H1 (cell line): ENCODE data around the gene HACE1. TPM values are rescaled to one million over a fixed set of nuclear protein-coding genes. Genes with fewer than 3 reads are reported as not detected.

Experiments
- CTCF ChIA-PET: fragments of 300-600 bp; sonication (Branson Sonifier 250); formaldehyde crosslinking; loops from one replicate; lab custom pipeline; 2021; ENCODE audit not compliant: partially characterized antibody; lab: Charles Lee
- POLR2A ChIA-PET: fragments of 300-600 bp; sonication (Branson Sonifier 250); formaldehyde crosslinking; loops from one replicate; lab custom pipeline; 2021; ENCODE audit warnings: inconsistent platforms; ENCODE audit not compliant: partially characterized antibody; lab: Charles Lee
- DNase-seq, 2 experiments: peaks; one replicate each; pipeline versions ENCODE4 v3.0.0 to v3.0.0-alpha.2; 2010 to 2022; ENCODE audit warnings: low spot score in 2 of 2, low read depth in 1 of 2, mixed read lengths in 1 of 2
- FAIRE-seq: peaks from 2 replicates; lab custom pipeline; 2011; peaks lifted over from hg19 to GRCh38; lab: Jason Lieb, UNC
- H2AFZ ChIP-seq: 2 replicates; pipeline ENCODE4 v1.8.1; 2012; ENCODE audit warnings: low read length, inconsistent platforms
- H2AK5ac ChIP-seq: 2 replicates; pipeline ENCODE4 v1.6.1; 2013; ENCODE audit warnings: low read depth, low read length
- H2BK120ac ChIP-seq: replicated peaks from 2 replicates; pipeline ENCODE3; 2013; ENCODE audit warnings: low read depth, low read length, inconsistent platforms
- H2BK12ac ChIP-seq: 2 replicates; pipeline ENCODE4 v1.6.1; 2013; ENCODE audit warnings: low read depth, low read length
- H2BK15ac ChIP-seq: 2 replicates; pipeline ENCODE4 v1.6.1; 2013; ENCODE audit warnings: low read length
- H2BK20ac ChIP-seq: 2 replicates; pipeline ENCODE4 v1.6.1; 2013; ENCODE audit warnings: low read length
- H2BK5ac ChIP-seq: 2 replicates; pipeline ENCODE4 v1.6.1; 2013; ENCODE audit warnings: low read depth, low read length
- H3K14ac ChIP-seq: 2 replicates; pipeline ENCODE4 v1.6.1; 2013; ENCODE audit warnings: inconsistent platforms; ENCODE audit not compliant: insufficient read length
- H3K18ac ChIP-seq: 2 replicates; pipeline ENCODE4 v1.6.1; 2013; ENCODE audit warnings: low read length; ENCODE audit errors: extremely low read depth
- H3K23ac ChIP-seq: 2 replicates; pipeline ENCODE4 v1.6.1; 2013; ENCODE audit warnings: inconsistent platforms; ENCODE audit not compliant: insufficient read length
- H3K23me2 ChIP-seq: 2 replicates; pipeline ENCODE4 v1.6.1; 2013; ENCODE audit warnings: low read depth, low read length
- H3K27ac ChIP-seq: 2 replicates; pipeline ENCODE4 v1.6.1; 2011; ENCODE audit warnings: low read depth, low read length, inconsistent platforms
- H3K27me3 ChIP-seq, 4 experiments: replicated peaks in 1 of 4; 1 replicate in 1 of 4; 2 replicates in 3 of 4; pipeline versions ENCODE4 v1.6.1 to v1.8.1; 2011 to 2013; ENCODE audit warnings: low read length in 3 of 4, mild to moderate bottlenecking in 3 of 4, inconsistent platforms in 2 of 4, mixed read lengths in 2 of 4, moderate library complexity in 1 of 4; ENCODE audit not compliant: control insufficient read depth in 3 of 4, insufficient read depth in 3 of 4; ENCODE audit errors: extremely low read depth in 1 of 4
- H3K36me3 ChIP-seq, 4 experiments: 2 replicates each; pipeline versions ENCODE4 v1.6.1 to v1.8.1; 2011 to 2013; ENCODE audit warnings: mild to moderate bottlenecking in 4 of 4, low read length in 3 of 4, moderate library complexity in 2 of 4, control low read depth in 1 of 4, inconsistent platforms in 1 of 4; ENCODE audit not compliant: insufficient read depth in 4 of 4, control insufficient read depth in 2 of 4
- H3K4ac ChIP-seq: replicated peaks from 2 replicates; pipeline ENCODE3; 2013; ENCODE audit warnings: low read length, low read depth, mixed read lengths, inconsistent platforms; ENCODE audit not compliant: insufficient read length
- H3K4me1 ChIP-seq, 4 experiments: replicated peaks in 1 of 4; 1 replicate in 1 of 4; 2 replicates in 3 of 4; pipeline versions ENCODE4 v1.6.1 to v1.8.1; 2011 to 2013; ENCODE audit warnings: low read length in 3 of 4, inconsistent platforms in 2 of 4, mixed read lengths in 1 of 4; ENCODE audit not compliant: insufficient read depth in 4 of 4, control insufficient read depth in 3 of 4
- H3K4me2 ChIP-seq, 2 experiments: 2 replicates each; pipeline versions ENCODE4 v1.6.1 to v1.8.1; 2011 to 2013; ENCODE audit warnings: low read depth in 2 of 2, low read length in 2 of 2, control low read depth in 1 of 2, inconsistent platforms in 1 of 2, mild to moderate bottlenecking in 1 of 2; ENCODE audit not compliant: insufficient read depth in 1 of 2
- H3K4me3 ChIP-seq, 4 experiments: fragments of 200-600, 300-600 bp in 1 of 4; sonication (generic), shearing (Covaris generic), sonication (Bioruptor Twin) in 1 of 4; 2 replicates each; pipeline versions ENCODE4 v1.5.1 to v1.8.1; 2011 to 2016; ENCODE audit warnings: low read length in 4 of 4, low read depth in 3 of 4, control low read depth in 2 of 4, inconsistent platforms in 2 of 4, mild to moderate bottlenecking in 2 of 4, mixed read lengths in 1 of 4, moderate library complexity in 1 of 4; ENCODE audit not compliant: insufficient read depth in 2 of 4; ENCODE audit errors: extremely low read depth in 1 of 4
- H3K56ac ChIP-seq: replicated peaks from 2 replicates; pipeline ENCODE3; 2013; ENCODE audit warnings: low read depth, mild to moderate bottlenecking, mixed read lengths, low read length, inconsistent platforms; ENCODE audit not compliant: insufficient read length
- H3K79me1 ChIP-seq: 2 replicates; pipeline ENCODE4 v1.6.1; 2013; ENCODE audit warnings: low read depth, low read length, control low read depth
- H3K79me2 ChIP-seq, 2 experiments: 2 replicates each; pipeline versions ENCODE4 v1.6.1 to v1.8.1; 2012 to 2013; ENCODE audit warnings: low read length in 2 of 2, mild to moderate bottlenecking in 2 of 2, inconsistent platforms in 1 of 2; ENCODE audit not compliant: insufficient read depth in 2 of 2, control insufficient read depth in 1 of 2
- H3K9ac ChIP-seq, 4 experiments: replicated peaks in 1 of 4; 1 replicate in 1 of 4; 2 replicates in 3 of 4; pipeline versions ENCODE4 v1.6.1 to v1.8.1; 2011 to 2013; ENCODE audit warnings: low read depth in 3 of 4, low read length in 3 of 4, control low read depth in 2 of 4, mild to moderate bottlenecking in 2 of 4, moderate library complexity in 2 of 4, inconsistent platforms in 1 of 4; ENCODE audit errors: extremely low read depth in 1 of 4
- H3K9me3 ChIP-seq, 2 experiments: 2 replicates each; pipeline versions ENCODE4 v1.6.1 to v1.8.1; 2012 to 2013; ENCODE audit warnings: mild to moderate bottlenecking in 2 of 2, moderate library complexity in 2 of 2, control low read depth in 1 of 2, inconsistent platforms in 1 of 2, low read depth in 1 of 2, low read length in 1 of 2, mixed read lengths in 1 of 2; ENCODE audit not compliant: insufficient read depth in 2 of 2
- H4K20me1 ChIP-seq, 2 experiments: replicated peaks in 1 of 2; 2 replicates each; pipeline versions ENCODE3 to v1.8.1; 2011 to 2013; ENCODE audit warnings: inconsistent platforms in 2 of 2, low read length in 2 of 2, mild to moderate bottlenecking in 1 of 2; ENCODE audit not compliant: insufficient read depth in 2 of 2, control insufficient read depth in 1 of 2
- H4K5ac ChIP-seq: 2 replicates; pipeline ENCODE4 v1.6.1; 2013; ENCODE audit warnings: low read length, low read depth, mixed read lengths, inconsistent platforms; ENCODE audit not compliant: insufficient read length
- H4K8ac ChIP-seq: 2 replicates; pipeline ENCODE4 v1.8.0; 2013; ENCODE audit warnings: mild to moderate bottlenecking, moderate library complexity, low read length, inconsistent platforms; ENCODE audit not compliant: insufficient read depth; ENCODE audit errors: extremely low read depth
- H4K91ac ChIP-seq: replicated peaks from 2 replicates; pipeline ENCODE3; 2013; ENCODE audit warnings: low read length, mixed read lengths, inconsistent platforms; ENCODE audit not compliant: insufficient read length
- EGR1 ChIP-seq: IDR thresholded peaks from 2 replicates; pipeline ENCODE4 v1.6.1; 2011; ENCODE audit warnings: low read depth, low read length, borderline replicate concordance
- HDAC6 ChIP-seq: IDR thresholded peaks from one replicate; pipeline ENCODE4 v1.7.1; 2012; ENCODE audit warnings: low read depth, mild to moderate bottlenecking, inconsistent platforms, low read length, moderate library complexity
- KDM5A ChIP-seq: fragments of 200-600 bp; IDR thresholded peaks from 2 replicates; pipeline ENCODE4 v1.7.1; 2012; ENCODE audit warnings: mild to moderate bottlenecking, low read length, inconsistent platforms, mixed read lengths
- POLR2A ChIP-seq, 2 experiments: IDR thresholded peaks; 1 replicate in 1 of 2; 2 replicates in 1 of 2; pipeline ENCODE4 v1.6.1; 2011; ENCODE audit warnings: low read depth in 2 of 2, low read length in 2 of 2, mild to moderate bottlenecking in 2 of 2; ENCODE audit errors: control extremely low read depth in 1 of 2
- RAD21 ChIP-seq, 2 experiments: IDR thresholded peaks in 1 of 2; conservative IDR thresholded peaks in 1 of 2; 2 replicates each; pipeline ENCODE4 v1.6.1; 2011; ENCODE audit warnings: low read depth in 2 of 2, low read length in 2 of 2, improper control_type of control experiment in 1 of 2, inconsistent platforms in 1 of 2, mild to moderate bottlenecking in 1 of 2, moderate library complexity in 1 of 2
- SIRT6 ChIP-seq: IDR thresholded peaks from one replicate; pipeline ENCODE4 v1.7.1; 2012; ENCODE audit warnings: low read length, inconsistent platforms
- SP2 ChIP-seq: IDR thresholded peaks from 2 replicates; pipeline ENCODE4 v1.6.1; 2012; ENCODE audit warnings: mild to moderate bottlenecking, low read length, inconsistent platforms
- SRF ChIP-seq: IDR thresholded peaks from 2 replicates; pipeline ENCODE4 v1.6.1; 2011; ENCODE audit warnings: mild to moderate bottlenecking, low read depth, low read length, moderate library complexity
- WGBS, 2 experiments: shearing (Covaris generic) in 1 of 2; methylation state at CpG; one replicate each; pipeline versions ENCODE4 v1.1.6 to v1.1.7; 2013 to 2015; ENCODE audit warnings: low lambda C conversion rate in 2 of 2, mixed read lengths in 2 of 2, inconsistent platforms in 1 of 2, low coverage in 1 of 2, missing lambda C conversion rate in 1 of 2; ENCODE audit not compliant: insufficient replicate concordance in 2 of 2, insufficient coverage in 1 of 2, insufficient read length in 1 of 2; ENCODE audit errors: extremely low coverage in 1 of 2, missing lambda C conversion rate in 1 of 2; 5-methylcytosine and 5-hydroxymethylcytosine counted together
- polyA plus RNA-seq, 7 experiments: library from polyadenylated mRNA; depleted of rRNA in 3 of 7; stranded (reverse) in 5 of 7; unstranded in 2 of 7; fragments of >200 nt in 5 of 7; fragments of 200-250 nt in 2 of 7; gene quantifications; 1 replicate in 5 of 7; 2 replicates in 1 of 7; 4 replicates in 1 of 7; pipeline versions ENCODE4 v1.2.1 to v1.2.3, GENCODE V29; 2011 to 2013; ENCODE audit warnings: missing spikeins in 2 of 7, mixed read lengths in 2 of 7
- total RNA-seq: library from RNA; stranded (reverse); fragmentation: NEBNext Ultra II Directional; extraction: Animal tissue kit (Norgen Biotek cat#: 25700); gene quantifications from 2 replicates; pipeline ENCODE4 v1.2.1, GENCODE V29; 2021

HACE1 gene
- total and polyA plus RNA-seq, 2 of the 8 experiments (the other 6 are each of a cell fraction or from before 2014, with no cell fraction given) = 7.1 to 21.3 TPM

DNA sequence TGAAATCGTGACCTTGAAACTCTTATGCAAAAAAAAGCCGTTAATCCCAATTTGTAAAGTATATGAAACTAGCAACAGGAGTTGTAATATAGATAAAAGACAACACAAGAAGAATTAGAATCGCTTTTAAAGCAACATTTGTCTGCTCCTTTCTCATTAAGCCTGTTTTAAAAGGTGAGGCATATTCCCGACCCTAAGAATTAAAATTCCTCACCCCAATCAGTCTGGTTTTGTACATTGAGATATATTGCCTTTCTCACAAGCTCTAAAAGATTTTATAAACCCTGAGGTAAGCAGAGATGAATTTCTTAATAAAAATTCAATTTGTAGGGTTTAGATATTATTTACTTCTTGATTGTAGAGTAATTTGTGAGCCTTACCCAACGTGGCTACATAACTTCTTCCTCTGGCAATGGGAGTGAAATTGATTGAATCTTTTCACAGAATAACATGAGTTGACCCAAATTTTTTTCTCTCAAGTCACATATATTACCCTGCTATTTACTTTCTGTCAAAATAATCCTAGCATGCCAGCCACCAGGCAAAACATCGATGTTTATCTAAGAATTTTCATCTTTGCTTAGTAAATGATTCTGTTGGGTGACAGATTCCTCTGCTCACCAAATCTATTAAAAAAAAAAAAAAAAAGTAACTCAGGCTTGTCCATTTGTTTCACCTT, 173.7 kb downstream of the HACE1 start:
- no peaks in the 10 kb centered on the region for H3K27me3 ChIP-seq
- H3K4me1 ChIP-seq = peaks cover 0 to 5% (median 1%) of the 10 kb centered on the region in 4 experiments; a peak in 4 of 7 replicates
- no peaks in the 10 kb centered on the region for H3K79me2 ChIP-seq
- no peaks in the 10 kb centered on the region for H3K23me2 ChIP-seq
- 90% methylated on average over 6 of the region's 6 CpGs; no CpG with 5 or more reads in 1 of the 2 experiments for WGBS, 2 experiments
- POLR2A ChIA-PET = interaction anchor here (0.7 kb wide), 1 partner anchor 428 kb away, joined by 4 read pairs; no protein-coding TSS in a partner anchor
- H4K5ac ChIP-seq = no peak overlapping the region
- H2BK5ac ChIP-seq = no peak overlapping the region
- H3K79me1 ChIP-seq = no peaks in the 10 kb centered on the region
- no peak overlapping the region for H3K4ac ChIP-seq
- no peak overlapping the region for H2BK12ac ChIP-seq
- no peak overlapping the region for H4K8ac ChIP-seq
- CTCF ChIA-PET = interaction anchor here (0.7 to 4.9 kb wide), 4 partner anchors 38 to 619 kb away, joined by 3 to 32 read pairs (median 5); no protein-coding TSS in a partner anchor
- no peak overlapping the region for H3K9ac ChIP-seq
- no peak overlapping the region for H3K23ac ChIP-seq
- H3K56ac ChIP-seq = no peak overlapping the region
- H3K4me3 ChIP-seq = no peak overlapping the region
- no peak overlapping the region for H2BK15ac ChIP-seq
- no peak overlapping the region for H3K4me2 ChIP-seq
- no peak overlapping the region for H3K18ac ChIP-seq
- no peak overlapping the region for H3K27ac ChIP-seq
- no peak overlapping the region for H2AFZ ChIP-seq
- no peak overlapping the region for H2BK120ac ChIP-seq
- no peak overlapping the region for H4K91ac ChIP-seq
- H4K20me1 ChIP-seq = no peaks in the 10 kb centered on the region
- DNase-seq (no peak), FAIRE-seq (no peak)
- no peak overlapping the region for H3K14ac ChIP-seq
- H3K36me3 ChIP-seq = no peaks in the 10 kb centered on the region
- no peak overlapping the region for H2BK20ac ChIP-seq
- H2AK5ac ChIP-seq = no peak overlapping the region
- no peaks in the 10 kb centered on the region for H3K9me3 ChIP-seq
- TF ChIP-seq HDAC6 = no peak
- TF ChIP-seq SRF = no peak
- TF ChIP-seq SP2 = no peak
- TF ChIP-seq SIRT6 = no peak
- TF ChIP-seq EGR1 = no peak
- TF ChIP-seq KDM5A = no peak
- TF ChIP-seq RAD21 (IDR thresholded peaks at IDR 0.05 in 1 of 2, conservative IDR thresholded peaks at IDR 0.05 in 1 of 2; ENCODE audit: low read depth in 2 of 2, low read length in 2 of 2) = no peak
- no peak for TF ChIP-seq POLR2A (IDR thresholded peaks at IDR 0.05; ENCODE audit: control extremely low read depth in 1 of 2, low read depth in 2 of 2, low read length in 2 of 2)
